Lower leg skin (tissue), 4 donors: Measurements from ENCODE around the gene SEMA3C. TPM values are rescaled to one million over a fixed set of nuclear protein-coding genes. Genes with fewer than 3 reads are reported as not detected.
A peak's percentile ranks its signal among the peaks of the same experiment; 100 is the strongest.

Experiments used
- DNase-seq, 2 donors: peaks; one replicate each; pipeline ENCODE4 v3.0.0-alpha.2; 2019; ENCODE audit warnings: low spot score in 2 of 2
- H3K4me3 ChIP-seq: fragments of 200-600 bp; sonication (generic); 2 replicates; pipeline ENCODE4 v1.5.1; 2017; ENCODE audit warnings: mild to moderate bottlenecking, low read depth; ENCODE audit not compliant: poor library complexity, severe bottlenecking
- POLR2A ChIP-seq, 2 donors: fragments of 450-650 bp; IDR thresholded peaks; one replicate each; pipeline ENCODE4 v1.6.1; 2016 to 2017; ENCODE audit warnings: antibody characterized with exemption in 2 of 2, mild to moderate bottlenecking in 1 of 2, moderate library complexity in 1 of 2
- WGBS, 2 donors: methylation state at CpG; one replicate each; pipeline ENCODE4 v1.1.5; 2018; 5-methylcytosine and 5-hydroxymethylcytosine counted together
- intact Hi-C: fragments of 100-400 bp; cut with DNase I; formaldehyde crosslinking; loops from one replicate; pipeline ENCODE4 v1.15.0; 2023; ENCODE audit warnings: low total_unique reads
- total RNA-seq, 4 donors: library from RNA; depleted of rRNA; stranded (reverse); fragments of >200 nt; gene quantifications; one replicate each; pipeline ENCODE4 v1.1.0, GENCODE V29; 2016
- TF ChIP-seq, protein P1 (sequence below), 3 donors: fragments of 450-650 bp; IDR thresholded peaks; one replicate each; pipeline ENCODE4 v1.5.1; 2016; ENCODE audit warnings: antibody characterized with exemption in 3 of 3, mild to moderate bottlenecking in 3 of 3, moderate library complexity in 2 of 3

Gene SEMA3C
- 10 to 100 TPM; 53.0 to 96.6 (median 70.7) TPM for total RNA-seq

- WGBS, 2 donors: 4 to 8% methylated on average over 35 to 51 of the region's 71 CpGs
- intact Hi-C loops: no loop called here
Measured at GRCh38 chr7:80918909-80919721, at the start of gene SEMA3C. Gene SEMA3C, minus strand, starts transcription at chr7:80919051. Its CDS starts 2,270 bp downstream, at chr7:80916781.

GRCh38 chr7:80968606-80969005 is 49.8 kb upstream of the SEMA3C start:
- TF ChIP-seq, protein P1, sequence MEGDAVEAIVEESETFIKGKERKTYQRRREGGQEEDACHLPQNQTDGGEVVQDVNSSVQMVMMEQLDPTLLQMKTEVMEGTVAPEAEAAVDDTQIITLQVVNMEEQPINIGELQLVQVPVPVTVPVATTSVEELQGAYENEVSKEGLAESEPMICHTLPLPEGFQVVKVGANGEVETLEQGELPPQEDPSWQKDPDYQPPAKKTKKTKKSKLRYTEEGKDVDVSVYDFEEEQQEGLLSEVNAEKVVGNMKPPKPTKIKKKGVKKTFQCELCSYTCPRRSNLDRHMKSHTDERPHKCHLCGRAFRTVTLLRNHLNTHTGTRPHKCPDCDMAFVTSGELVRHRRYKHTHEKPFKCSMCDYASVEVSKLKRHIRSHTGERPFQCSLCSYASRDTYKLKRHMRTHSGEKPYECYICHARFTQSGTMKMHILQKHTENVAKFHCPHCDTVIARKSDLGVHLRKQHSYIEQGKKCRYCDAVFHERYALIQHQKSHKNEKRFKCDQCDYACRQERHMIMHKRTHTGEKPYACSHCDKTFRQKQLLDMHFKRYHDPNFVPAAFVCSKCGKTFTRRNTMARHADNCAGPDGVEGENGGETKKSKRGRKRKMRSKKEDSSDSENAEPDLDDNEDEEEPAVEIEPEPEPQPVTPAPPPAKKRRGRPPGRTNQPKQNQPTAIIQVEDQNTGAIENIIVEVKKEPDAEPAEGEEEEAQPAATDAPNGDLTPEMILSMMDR (IDR thresholded peaks at IDR 0.05): no peak
- TF ChIP-seq POLR2A (IDR thresholded peaks at IDR 0.05): no peak
- no peak overlapping the region for H3K4me3 ChIP-seq
- intact Hi-C loops: no loop called here
- 93% methylated on average over 2 of the region's 2 CpGs for WGBS, 2 donors
- DNase-seq: no peak

More at GRCh38 chr7:80918909-80919721, at the start of gene SEMA3C:
- no peak for TF ChIP-seq POLR2A (IDR thresholded peaks at IDR 0.05)
- TF ChIP-seq, protein P1 (IDR thresholded peaks at IDR 0.05): no peak
- peak; percentile 84 to 96 for DNase-seq
- H3K4me3 ChIP-seq: peak within 1 kb of the TSS; percentile 22

DNA sequence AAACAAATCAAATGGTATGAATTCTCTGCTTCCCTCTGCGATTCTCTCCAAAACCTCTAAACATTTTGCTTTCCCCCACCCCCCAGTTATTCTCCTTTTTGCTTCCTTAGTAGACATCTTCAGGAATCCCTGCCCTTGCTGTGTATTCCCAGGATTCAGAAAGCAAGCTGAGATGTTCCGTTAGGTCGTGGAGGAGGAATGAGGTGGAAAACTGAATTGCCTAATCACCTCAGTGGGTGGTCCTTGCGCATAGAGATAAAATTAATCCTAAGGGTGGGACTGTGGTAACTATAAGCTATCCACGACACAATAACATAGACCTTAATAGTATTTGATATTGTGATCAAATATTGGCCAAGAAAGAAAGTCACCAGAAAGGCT is 49.1 kb upstream of the SEMA3C start:
- DNase-seq: no peak
- 81 to 84% methylated on average over 5 of the region's 5 CpGs for WGBS, 2 donors
- H3K4me3 ChIP-seq: no peak overlapping the region
- intact Hi-C loops: no loop called here
- TF ChIP-seq POLR2A (IDR thresholded peaks at IDR 0.05): no peak
- TF ChIP-seq, protein P1 (IDR thresholded peaks at IDR 0.05): no peak

GRCh38 chr7:80967071-80967916 is 48.4 kb upstream of the SEMA3C start:
- no peak for DNase-seq
- WGBS, 2 donors: 58 to 65% methylated on average over 3 of the region's 3 CpGs
- intact Hi-C loops: no loop called here
- TF ChIP-seq, protein P1 (IDR thresholded peaks at IDR 0.05): no peak
- no peak for TF ChIP-seq POLR2A (IDR thresholded peaks at IDR 0.05)
- H3K4me3 ChIP-seq: no peak overlapping the region

DNA sequence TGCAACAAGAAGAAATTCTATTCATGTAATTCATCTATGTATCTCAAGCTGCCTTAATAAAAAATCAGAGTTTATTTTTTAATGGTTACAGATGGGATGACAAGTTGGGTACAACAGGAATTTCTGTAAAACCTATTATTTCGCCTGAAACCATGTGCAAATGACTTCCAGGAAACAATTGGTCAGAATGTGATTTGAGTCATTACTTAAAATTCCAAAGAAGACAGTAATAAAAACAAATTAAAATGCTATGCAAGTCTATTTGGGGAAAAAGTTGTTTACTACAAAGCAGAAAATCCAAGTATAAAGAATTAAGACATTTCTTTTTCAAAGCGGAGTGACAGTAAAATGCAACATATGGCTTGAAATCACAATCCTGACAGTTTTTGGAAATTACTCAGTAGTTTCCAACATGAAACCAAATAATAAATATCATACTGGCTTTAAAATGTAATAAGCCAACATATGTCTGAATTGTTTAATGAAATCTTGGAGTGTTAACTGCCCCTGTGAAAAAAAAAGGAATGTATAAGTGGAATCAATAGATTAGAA is 41.5 kb upstream of the SEMA3C start:
- intact Hi-C loops: no loop called here
- H3K4me3 ChIP-seq: no peak overlapping the region
- TF ChIP-seq, protein P1 (IDR thresholded peaks at IDR 0.05): no peak
- TF ChIP-seq POLR2A (IDR thresholded peaks at IDR 0.05): no peak
- 60 to 76% methylated on average over 2 of the region's 2 CpGs for WGBS, 2 donors
- no peak for DNase-seq
